IMR-90 (cell line): ENCODE measurements around the gene NUCB1. TPM values are rescaled to one million over a fixed set of nuclear protein-coding genes. Genes with fewer than 3 reads are reported as not detected.
"Not testable (repeated sequence)": the region's sequence is repeated elsewhere in the genome, so short reads cannot be mapped to it uniquely, and the experiment has no call there.

ENCODE experiments used
- ATAC-seq: fragments of 200-7000 bp; cut with Tn5 transposase; 2 replicates; pipeline ENCODE4 v1.9.1; 2020; ENCODE audit warnings: low read depth, mild to moderate bottlenecking, moderate library complexity
- BruUV-seq: library from RNA; stranded (reverse); fragments of 400-500 nt; replicated peaks from 2 replicates; lab custom pipeline; 2021; lab: Mats Ljungman, UMichigan
- CTCF ChIA-PET: fragments of 300-600 bp; formaldehyde crosslinking; extraction: SDS; loops from one replicate; lab custom pipeline; 2021; ENCODE audit warnings: antibody characterized with exemption; lab: Yijun Ruan, JAX
- POLR2A ChIA-PET: fragments of 300-600 bp; sonication (Branson Sonifier 250); formaldehyde crosslinking; loops from one replicate; lab custom pipeline; 2022; ENCODE audit warnings: antibody characterized with exemption; ENCODE audit not compliant: unreplicated experiment; lab: Charles Lee
- DNase-seq: peaks from one replicate; pipeline ENCODE4 v3.0.0; 2013
- H2AFZ ChIP-seq: replicated peaks from 2 replicates; pipeline ENCODE3; 2013; ENCODE audit warnings: low read length, mild to moderate bottlenecking; ENCODE audit not compliant: poor library complexity
- H2AK5ac ChIP-seq: 2 replicates; pipeline ENCODE4 v1.6.1; 2013; ENCODE audit warnings: low read depth, low read length, inconsistent platforms
- H2AK9ac ChIP-seq: replicated peaks from 2 replicates; pipeline ENCODE3; 2013; ENCODE audit warnings: mild to moderate bottlenecking, low read depth, low read length, moderate library complexity; ENCODE audit not compliant: poor library complexity
- H2BK120ac ChIP-seq: 2 replicates; pipeline ENCODE4 v1.6.1; 2013; ENCODE audit warnings: low read depth, low read length, inconsistent platforms
- H2BK15ac ChIP-seq: 3 replicates; pipeline ENCODE4 v1.6.1; 2013; ENCODE audit warnings: low read depth, low read length, inconsistent platforms
- H2BK20ac ChIP-seq: 2 replicates; pipeline ENCODE4 v1.6.1; 2013; ENCODE audit warnings: low read depth, mild to moderate bottlenecking, inconsistent platforms, low read length, moderate library complexity
- H2BK5ac ChIP-seq: 2 replicates; pipeline ENCODE4 v1.6.1; 2013; ENCODE audit warnings: mild to moderate bottlenecking, low read depth, low read length, inconsistent platforms; ENCODE audit not compliant: poor library complexity, severe bottlenecking
- H3K14ac ChIP-seq: replicated peaks from 2 replicates; pipeline ENCODE4 v1.6.1; 2013; ENCODE audit warnings: low read depth, low read length, inconsistent platforms
- H3K18ac ChIP-seq: 2 replicates; pipeline ENCODE4 v1.6.1; 2013; ENCODE audit warnings: low read depth, low read length, control low read depth
- H3K23ac ChIP-seq: 2 replicates; pipeline ENCODE4 v1.6.1; 2013; ENCODE audit warnings: low read depth, low read length, inconsistent platforms
- H3K27ac ChIP-seq: 2 replicates; pipeline ENCODE4 v1.5.1; 2013; ENCODE audit warnings: mild to moderate bottlenecking, control low read depth, low read length; ENCODE audit not compliant: insufficient read depth
- H3K27me3 ChIP-seq: 2 replicates; pipeline ENCODE4 v1.6.1; 2013; ENCODE audit warnings: low read length; ENCODE audit not compliant: control insufficient read depth, insufficient read depth
- H3K36me3 ChIP-seq: 2 replicates; pipeline ENCODE4 v1.6.1; 2013; ENCODE audit warnings: low read length, mixed read lengths; ENCODE audit not compliant: control insufficient read depth, insufficient read depth
- H3K4ac ChIP-seq: 2 replicates; pipeline ENCODE4 v1.6.1; 2013; ENCODE audit warnings: low read depth, low read length, inconsistent platforms
- H3K4me1 ChIP-seq: 2 replicates; pipeline ENCODE4 v1.6.1; 2013; ENCODE audit warnings: low read length, mixed read lengths; ENCODE audit not compliant: control insufficient read depth, insufficient read depth
- H3K4me2 ChIP-seq: 2 replicates; pipeline ENCODE4 v1.6.1; 2013; ENCODE audit warnings: low read depth, mild to moderate bottlenecking, control low read depth, low read length, moderate library complexity
- H3K4me3 ChIP-seq: 2 replicates; pipeline ENCODE4 v1.5.1; 2013; ENCODE audit warnings: low read depth, mild to moderate bottlenecking, control low read depth, low read length, moderate library complexity; ENCODE audit not compliant: insufficient read depth
- H3K56ac ChIP-seq: 2 replicates; pipeline ENCODE4 v1.6.1; 2013; ENCODE audit warnings: low read length, inconsistent platforms; ENCODE audit not compliant: insufficient read depth; ENCODE audit errors: extremely low read depth
- H3K79me1 ChIP-seq, 2 experiments: 2 replicates each; pipeline ENCODE4 v1.6.1; 2013; ENCODE audit warnings: low read length in 2 of 2, inconsistent platforms in 1 of 2, low read depth in 1 of 2
- H3K9ac ChIP-seq: 2 replicates; pipeline ENCODE4 v1.6.1; 2013; ENCODE audit warnings: low read depth, low read length, control low read depth
- H3K9me1 ChIP-seq: 2 replicates; pipeline ENCODE4 v1.6.1; 2013; ENCODE audit warnings: low read length, inconsistent platforms; ENCODE audit not compliant: insufficient read depth
- H3K9me3 ChIP-seq: 2 replicates; pipeline ENCODE4 v1.6.1; 2013; ENCODE audit warnings: low read length; ENCODE audit not compliant: control insufficient read depth, insufficient read depth
- H4K20me1 ChIP-seq: 2 replicates; pipeline ENCODE4 v1.6.1; 2013; ENCODE audit warnings: low read length, inconsistent platforms; ENCODE audit not compliant: insufficient read depth
- H4K5ac ChIP-seq: 2 replicates; pipeline ENCODE4 v1.6.1; 2013; ENCODE audit warnings: mild to moderate bottlenecking, low read depth, low read length, control low read depth
- H4K8ac ChIP-seq, 2 experiments: 2 replicates each; pipeline ENCODE4 v1.6.1; 2013; ENCODE audit warnings: low read depth in 2 of 2, low read length in 2 of 2, control low read depth in 1 of 2, inconsistent platforms in 1 of 2
- H4K91ac ChIP-seq: 2 replicates; pipeline ENCODE4 v1.6.1; 2013; ENCODE audit warnings: low read depth, low read length, inconsistent platforms; ENCODE audit not compliant: insufficient read depth
- CEBPB ChIP-seq: IDR thresholded peaks from 2 replicates; pipeline ENCODE4 v1.6.1; 2012; ENCODE audit warnings: low read depth, low read length, improper control_type of control experiment
- MAZ ChIP-seq: IDR thresholded peaks from 2 replicates; pipeline ENCODE4 v1.6.1; 2012; ENCODE audit warnings: low read depth, mild to moderate bottlenecking, low read length, improper control_type of control experiment, moderate library complexity, borderline replicate concordance
- RAD21 ChIP-seq: IDR thresholded peaks from 2 replicates; pipeline ENCODE4 v1.6.1; 2012; ENCODE audit warnings: low read length, improper control_type of control experiment
- RCOR1 ChIP-seq: IDR thresholded peaks from 2 replicates; pipeline ENCODE4 v1.6.1; 2012; ENCODE audit warnings: mild to moderate bottlenecking, low read length, improper control_type of control experiment; ENCODE audit not compliant: insufficient replicate concordance
- WGBS, 2 experiments: methylation state at CpG; one replicate each; pipeline versions ENCODE4 v1.1.5 to v1.1.7; 2013; ENCODE audit warnings: missing lambda C conversion rate in 2 of 2; ENCODE audit not compliant: insufficient read length in 1 of 2; ENCODE audit errors: extremely low coverage in 2 of 2; 5-methylcytosine and 5-hydroxymethylcytosine counted together
- dilution Hi-C: fragments of 300-500 bp; cut with HindIII; formaldehyde crosslinking; loops from one replicate; pipeline ENCODE4 v1.14.3; 2018; ENCODE audit warnings: low sequenced_read_pairs; ENCODE audit not compliant: unreplicated experiment
- in situ Hi-C: fragments of 300-500 bp; cut with MboI; formaldehyde crosslinking; loops from 3 replicates; pipeline ENCODE4 v1.14.3; 2019; ENCODE audit warnings: low sequenced_read_pairs, inconsistent platforms, mixed read lengths
- intact Hi-C: fragments of 100-400 bp; cut with micrococcal nuclease; formaldehyde crosslinking; loops from 2 replicates; pipeline ENCODE4 v1.10.0; 2022
- polyA plus RNA-seq, 3 experiments: library from polyadenylated mRNA; depleted of rRNA; stranded (reverse); fragments of >200 nt; gene quantifications; 2 replicates each; pipeline ENCODE4 v1.2.3, GENCODE V29; 2012; ENCODE audit warnings: low replicate concordance in 1 of 3
- total RNA-seq: library from RNA; depleted of rRNA; stranded (reverse); fragments of >200 nt; gene quantifications from 2 replicates; pipeline ENCODE4 v1.2.3, GENCODE V29; 2012

NUCB1 gene
- total and polyA plus RNA-seq, 2 of the 4 experiments (the other 2 are of a cell fraction) = 37.3 to 253 TPM

DNA sequence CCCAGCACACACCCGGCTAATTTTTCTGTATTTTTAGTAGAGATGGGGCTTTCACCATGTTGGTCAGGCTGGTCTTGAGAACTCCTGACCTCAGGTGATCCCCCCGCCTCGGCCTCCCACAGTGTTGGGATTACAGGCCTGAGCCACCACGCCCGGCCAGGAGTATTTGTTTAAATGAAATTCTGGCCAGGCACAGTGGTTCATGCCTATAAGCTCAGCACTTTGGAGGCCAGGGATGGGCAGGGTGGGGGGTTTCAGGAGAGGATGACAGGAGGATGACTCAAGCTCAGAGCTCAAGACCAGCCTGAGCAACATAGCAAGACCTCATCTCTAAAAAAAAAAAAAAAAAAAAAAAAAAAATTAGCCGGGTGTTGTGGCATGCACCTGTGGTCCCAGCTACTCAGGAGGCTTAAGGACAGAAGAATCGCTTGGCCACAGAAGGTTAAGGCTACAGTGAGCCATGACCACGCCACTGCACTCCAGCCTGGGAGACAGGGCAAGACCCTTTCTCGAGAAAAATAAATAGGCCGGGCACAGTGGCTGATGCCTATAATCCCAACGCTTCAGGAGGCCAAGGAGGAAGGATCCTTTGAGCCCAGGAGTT is 25.2 kb downstream of the NUCB1 start:
- Histone ChIP-seq H3K4me1 (peaks cover 11% of the 10 kb centered on the region), H2AFZ (no peak overlapping the region), H4K20me1 (no peaks in the 10 kb centered on the region), H2BK20ac (no peak overlapping the region), H3K23ac (0 out of 2 replicates have a peak overlapping the region, but pooled peaks have one; percentile 1), H2AK5ac (peak overlapping the region; percentile 51; the same call in 1 of the 2 replicates), H4K5ac (no peak overlapping the region), H3K9me1 (peaks cover 9% of the 10 kb centered on the region; the same call in 1 of the 2 replicates), H3K79me1 (peaks cover 0 to 5% of the 10 kb centered on the region in 2 experiments; a peak in 1 of 4 replicates), H3K36me3 (peaks cover 22% of the 10 kb centered on the region), H3K9ac (no peak overlapping the region), H3K18ac (no peak overlapping the region), H2BK15ac (no peak overlapping the region), H2BK120ac (peak overlapping the region; percentile 66; the same call in 1 of the 2 replicates), H3K14ac (no peak overlapping the region), H3K4ac (peak overlapping the region; percentile 76), H3K9me3 (no peaks in the 10 kb centered on the region), H3K27me3 (no peaks in the 10 kb centered on the region), H3K27ac (no peak overlapping the region), H3K56ac (no peak overlapping the region), H3K4me2 (no peak overlapping the region), H3K4me3 (no peak overlapping the region), H2BK5ac (no peak overlapping the region), H4K91ac (no peak overlapping the region), H4K8ac (peak overlapping the region in 1 of 2 experiments; percentile 19; a peak in 1 of 4 replicates), H2AK9ac (peak overlapping the region; percentile 61)
- in situ Hi-C loops (no loop called here), dilution Hi-C loops (no loop called here), intact Hi-C loops (no loop called here)
- no TSS peak for BruUV-seq
- no peak for TF ChIP-seq RAD21
- no peak for TF ChIP-seq CEBPB
- no peak for TF ChIP-seq RCOR1
- 0 out of 2 replicates have a peak, but pooled peaks have one; percentile 15 for TF ChIP-seq MAZ
- peak; percentile 91 for DNase-seq
- POLR2A ChIA-PET = interaction anchor here (0.6 kb wide), 2 partner anchors 10 to 35 kb away, joined by 3 to 11 read pairs; no protein-coding TSS in a partner anchor
- 100% methylated on average over 1 of the region's 11 CpGs; no CpG with 5 or more reads in 1 of the 2 experiments for WGBS, 2 experiments
- ATAC-seq = peak; percentile 62
- CTCF ChIA-PET = interaction anchor here (0.6 kb wide), 1 partner anchor 23 kb away, joined by 3 read pairs; no protein-coding TSS in a partner anchor

DNA sequence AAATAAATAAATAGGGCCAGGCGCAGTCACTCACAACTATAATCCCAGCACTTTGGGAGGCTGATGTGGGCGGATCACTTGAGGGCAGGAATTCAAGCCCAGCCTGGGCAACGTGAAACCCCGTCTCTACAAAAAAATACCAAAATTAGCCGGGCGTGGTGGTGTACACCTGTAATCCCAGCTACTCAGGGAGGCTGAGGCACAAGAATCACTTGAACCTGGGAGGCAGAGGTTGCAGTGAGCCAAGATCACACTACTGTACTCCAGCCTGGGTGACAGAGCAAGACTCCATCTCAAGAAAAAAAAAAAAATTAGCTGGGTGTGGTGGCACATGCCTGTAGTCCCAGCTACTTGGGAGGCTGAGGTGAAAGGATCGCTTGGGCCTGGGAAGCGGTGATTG is 25.8 kb downstream of the NUCB1 start:
- 0 out of 2 replicates have a peak overlapping the region, but pooled peaks have one; percentile 34 for H3K14ac ChIP-seq
- intact Hi-C loops, H3K23ac ChIP-seq, H3K9me3 ChIP-seq, H4K20me1 ChIP-seq, H4K91ac ChIP-seq, BruUV-seq, H4K8ac ChIP-seq, dilution Hi-C loops, H3K9ac ChIP-seq, H2BK15ac ChIP-seq, in situ Hi-C loops, ATAC-seq, H3K18ac ChIP-seq, H3K9me1 ChIP-seq, H4K5ac ChIP-seq, H3K79me1 ChIP-seq, DNase-seq, H3K4me3 ChIP-seq, CTCF ChIA-PET, H3K27ac ChIP-seq, H3K56ac ChIP-seq, H3K27me3 ChIP-seq, H3K4me2 ChIP-seq: not testable (repeated sequence)
- peaks cover 11% of the 10 kb centered on the region for H3K4me1 ChIP-seq
- H3K36me3 ChIP-seq = peaks cover 20% of the 10 kb centered on the region
- peak overlapping the region; percentile 76 for H3K4ac ChIP-seq
- POLR2A ChIA-PET = interaction anchor here (0.6 kb wide), 1 partner anchor 35 kb away, joined by 11 read pairs; no protein-coding TSS in a partner anchor
- H2BK120ac ChIP-seq = peak overlapping the region; percentile 2; the same call in 1 of the 2 replicates
- H2AK5ac ChIP-seq = peak overlapping the region; percentile 84; the same call in 1 of the 2 replicates
- H2AFZ ChIP-seq = peak overlapping the region; percentile 11
- WGBS, 2 experiments = no CpG with 5 or more reads among the region's 8 CpGs
- peak overlapping the region; percentile 61 for H2AK9ac ChIP-seq
- peak overlapping the region; percentile 21; the same call in 1 of the 2 replicates for H2BK20ac ChIP-seq
- H2BK5ac ChIP-seq = peak overlapping the region; percentile 2
